ENCODE measurements around the gene UBL3.

Gene UBL3

DNA sequence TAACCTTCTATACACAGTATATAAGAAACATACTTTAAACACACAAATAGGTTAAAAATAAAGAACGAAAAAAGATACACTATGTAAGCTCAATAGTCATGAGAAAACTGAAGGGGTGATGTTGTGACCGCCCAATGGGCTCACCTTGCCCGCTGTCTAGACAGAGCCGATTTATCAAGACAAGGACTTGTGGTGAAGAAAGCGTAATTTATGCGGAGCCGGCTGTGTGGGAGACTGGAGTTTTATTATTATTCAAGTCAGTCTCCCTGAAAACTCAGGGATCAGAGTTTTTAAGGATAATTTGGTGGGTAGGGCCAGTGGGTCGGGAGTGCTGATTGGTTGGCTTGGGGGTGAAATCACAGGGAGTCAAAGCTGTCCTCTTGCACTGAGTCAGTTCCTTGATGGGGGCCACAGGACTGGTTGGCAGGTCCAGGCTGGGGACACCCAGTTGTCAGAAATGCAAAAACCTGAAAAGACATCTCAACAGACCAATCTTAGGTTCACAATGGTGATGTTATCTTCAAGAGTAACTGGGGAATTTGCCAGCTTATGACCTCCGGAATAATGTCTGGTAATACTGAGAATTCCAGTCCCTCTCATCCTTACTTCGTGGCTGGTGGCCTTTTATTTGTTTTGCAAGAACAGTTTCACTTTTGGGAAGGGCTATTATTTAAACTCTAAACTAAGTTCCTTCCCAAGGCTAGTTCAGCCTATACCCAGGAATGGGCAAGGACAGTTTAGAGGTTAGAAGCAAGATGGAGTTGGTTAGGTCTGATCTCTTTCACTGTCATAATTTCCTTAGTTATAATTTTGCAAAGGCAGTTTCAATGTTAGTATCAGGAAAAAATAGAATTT is 96.6 kb downstream of the UBL3 start:
- DNase-seq = no peak

DNA sequence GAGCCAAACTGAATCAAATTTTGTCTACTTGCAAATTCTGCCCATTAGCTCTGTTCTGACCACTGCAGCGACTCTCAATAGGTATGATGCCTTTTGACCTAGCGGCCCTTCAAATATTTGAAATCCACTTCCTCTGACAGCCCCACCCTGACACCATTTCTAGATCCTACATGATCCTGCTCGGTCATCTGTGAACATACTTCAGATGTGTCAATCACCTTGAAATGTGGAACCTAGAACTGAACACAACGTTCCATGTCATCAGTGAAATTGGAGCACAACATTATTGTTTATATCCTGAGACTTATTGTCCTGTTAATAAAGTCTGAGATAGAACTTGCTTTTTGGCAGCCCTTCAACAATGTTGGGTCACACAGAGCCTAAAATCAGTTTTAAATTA is 98.2 kb downstream of the UBL3 start:
- no peak for DNase-seq

DNA sequence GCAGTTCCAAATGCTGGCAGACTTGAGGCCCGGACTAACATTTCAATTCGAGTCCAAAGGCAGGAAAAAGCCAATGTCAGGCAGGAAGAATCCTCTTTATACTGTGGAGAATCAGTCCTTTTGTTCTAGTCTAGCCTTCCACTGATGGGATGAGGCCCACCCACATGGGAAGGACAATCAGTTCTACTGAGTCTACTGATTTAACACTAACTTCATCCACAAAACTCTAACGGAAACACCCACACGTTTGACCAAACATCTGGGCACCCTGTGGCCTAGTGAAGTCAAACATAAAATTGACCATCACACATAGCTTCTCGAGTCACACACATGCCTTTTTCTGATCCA is 100.3 kb downstream of the UBL3 start:
- no peak for DNase-seq

GRCh38 chr13:29749401-29750182 is 100.8 kb downstream of the UBL3 start:
- DNase-seq = no peak

DNA sequence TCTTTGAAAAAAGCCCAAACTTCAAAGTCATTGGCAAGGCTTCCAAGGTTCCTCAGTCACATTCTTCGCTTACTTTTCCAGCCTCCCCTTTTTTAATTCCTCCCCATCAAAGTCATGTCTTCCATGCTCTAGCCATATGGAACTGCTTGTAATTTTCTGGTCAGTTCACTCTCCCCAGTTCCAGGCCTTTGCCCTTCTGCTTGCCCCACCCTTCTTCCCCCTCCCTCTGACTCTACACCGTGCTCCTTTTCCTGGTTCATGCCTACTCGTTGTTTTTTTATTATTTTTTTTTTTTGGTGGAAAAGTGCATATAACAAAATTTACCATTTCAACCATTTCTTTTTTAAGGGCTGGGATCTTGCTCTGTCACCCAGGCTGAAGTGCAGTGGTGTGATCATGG is 102.3 kb downstream of the UBL3 start:
- DNase-seq = no peak

GRCh38 chr13:29746148-29746677 is 104.2 kb downstream of the UBL3 start:
- no peak for DNase-seq

DNA sequence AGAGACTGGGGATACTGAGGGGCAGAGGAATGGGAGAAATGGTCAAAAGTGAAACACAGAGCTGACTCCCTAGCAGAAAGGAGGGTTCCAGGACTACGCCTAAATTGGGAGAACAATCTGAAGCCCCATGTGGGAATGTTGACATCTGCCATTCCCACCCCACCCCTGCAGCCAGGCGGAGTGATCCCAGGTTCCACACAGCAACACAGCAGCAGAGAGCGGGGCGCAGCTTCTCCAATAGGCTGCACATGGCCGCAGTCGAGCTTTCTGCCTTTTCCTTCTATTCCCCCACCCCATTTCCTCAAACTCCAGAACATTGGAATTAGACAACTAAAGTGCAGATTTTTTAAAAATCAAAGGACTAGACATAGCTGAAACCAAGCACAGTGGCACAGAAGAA is 104.7 kb downstream of the UBL3 start:
- DNase-seq = no peak

DNA sequence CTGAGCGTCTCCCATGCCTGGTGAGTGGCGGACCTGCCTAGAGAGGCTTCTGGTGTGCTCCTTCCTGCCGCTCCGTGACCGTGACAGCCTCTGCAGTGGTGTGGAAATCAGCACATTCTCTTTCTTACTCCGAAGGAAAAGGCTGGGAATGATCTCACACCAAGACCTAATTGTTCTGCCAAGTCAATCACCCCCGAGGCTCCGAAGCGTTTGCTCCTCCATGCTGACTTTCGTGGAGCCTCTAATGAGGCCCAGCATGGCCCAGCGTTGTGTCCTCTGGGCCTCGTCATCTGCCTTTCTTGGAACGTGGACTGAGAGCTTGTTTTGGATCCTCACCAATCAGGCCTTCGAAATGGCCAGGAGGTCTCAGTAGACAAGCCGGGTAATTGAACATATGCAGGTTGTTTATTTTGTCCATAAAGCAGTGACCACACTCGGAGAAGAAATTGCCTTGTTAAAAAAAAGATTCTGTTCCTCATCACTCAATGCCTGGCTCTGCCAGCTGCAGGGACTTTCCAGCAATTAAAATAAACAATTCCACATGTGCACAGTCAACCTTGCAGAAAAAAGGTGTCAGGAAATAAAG is 107.1 kb downstream of the UBL3 start:
- DNase-seq = no peak

- no peak for DNase-seq
These were observed 109.5 kb downstream of the UBL3 start for GRCh38 chr13:29740961-29741360.

DNA sequence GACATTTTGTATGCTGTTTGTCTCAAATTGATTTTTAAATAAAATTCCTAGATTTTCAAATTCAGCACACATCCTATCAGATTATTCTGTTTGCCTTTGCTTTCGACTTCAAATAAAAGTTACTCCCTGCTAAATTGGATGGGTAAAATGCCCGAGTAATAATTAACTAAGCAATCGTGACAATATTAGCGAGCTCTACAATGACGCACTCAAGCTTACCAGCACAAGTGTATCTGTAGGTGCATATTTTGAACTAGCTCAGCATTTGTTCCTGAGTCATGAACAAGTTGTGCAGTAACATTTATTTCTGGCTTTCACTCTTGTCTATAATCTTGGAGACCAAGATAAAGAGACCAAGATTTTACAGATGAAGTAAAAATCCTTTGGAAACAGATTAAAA is 113.4 kb downstream of the UBL3 start:
- no peak for DNase-seq

DNA sequence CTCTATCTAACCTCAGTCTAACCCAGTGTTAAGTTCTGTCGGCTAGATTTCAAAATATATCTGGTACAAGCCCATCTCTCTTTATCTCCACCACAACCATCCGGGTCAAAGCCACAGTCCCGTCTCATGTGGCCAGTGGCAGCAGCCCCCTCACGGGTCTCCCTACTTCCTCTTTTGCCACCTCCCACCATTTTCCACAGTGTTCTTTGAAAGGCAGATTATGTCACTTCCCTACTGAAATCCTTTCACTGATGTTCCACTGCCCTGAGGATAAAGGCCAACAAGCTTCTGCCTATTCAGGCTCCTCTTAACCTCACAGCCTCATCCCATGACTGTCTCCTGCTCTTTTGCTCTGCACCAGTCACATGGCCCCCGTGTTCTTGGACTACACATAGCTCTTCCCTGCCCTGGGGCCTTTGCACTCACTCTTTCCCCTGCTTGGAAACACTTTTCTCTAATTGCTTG is 117.2 kb downstream of the UBL3 start:
- no peak for DNase-seq

- DNase-seq = no peak
These were observed 120.2 kb downstream of the UBL3 start for GRCh38 chr13:29730253-29730652.

DNA sequence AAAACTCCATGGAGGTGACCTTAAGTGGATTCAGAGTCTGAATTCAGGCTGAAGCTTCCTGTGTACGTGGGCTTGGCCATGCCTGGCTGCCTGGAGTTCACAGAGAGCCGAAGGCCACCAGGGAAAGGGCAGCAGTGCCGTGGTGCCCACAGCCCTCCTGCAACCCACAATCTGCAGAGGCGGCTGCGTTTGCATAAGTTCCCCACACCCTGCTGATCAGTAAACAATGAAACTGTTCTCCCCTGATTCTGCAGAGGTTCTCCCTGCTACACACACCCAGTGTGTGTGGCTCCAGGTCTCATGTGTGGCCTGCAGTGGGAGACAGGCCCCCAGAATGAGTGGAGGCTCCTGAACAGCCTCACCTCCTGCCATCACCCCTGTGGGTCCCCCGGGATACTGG is 128.0 kb downstream of the UBL3 start:
- no peak for DNase-seq

- no peak for DNase-seq
These were observed 128.7 kb downstream of the UBL3 start for GRCh38 chr13:29721766-29722165.

- no peak for DNase-seq
These were observed 131.7 kb downstream of the UBL3 start for GRCh38 chr13:29718694-29719093.

DNA sequence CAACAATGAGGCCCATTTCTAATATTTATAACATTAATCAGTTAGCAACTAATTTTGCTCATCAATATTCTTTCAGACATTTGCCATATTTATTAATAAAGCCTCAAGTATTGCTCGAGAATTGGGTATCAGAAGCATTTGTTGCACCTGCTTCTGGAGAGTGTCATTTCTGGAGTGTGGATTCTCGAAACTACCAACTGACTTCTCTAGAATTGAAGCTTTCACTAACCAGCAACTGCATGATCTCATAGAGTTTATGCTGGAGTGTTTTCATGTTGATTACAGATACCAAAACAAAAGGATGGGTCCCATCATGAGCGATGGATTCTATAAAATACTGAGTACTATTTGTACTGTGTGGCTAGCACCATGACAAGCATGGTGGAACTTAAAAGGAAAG is 133.9 kb downstream of the UBL3 start:
- DNase-seq = no peak
